NT2/D1 (cell line): Measurements from ENCODE around the gene EFCAB6.

Experiments
- DNase-seq: peaks from one replicate; pipeline ENCODE4 v3.0.0-alpha.2; 2011; ENCODE audit warnings: low read depth, low spot score
- H3K27me3 ChIP-seq: 2 replicates; pipeline ENCODE4 v1.6.0; 2011; ENCODE audit warnings: mild to moderate bottlenecking; ENCODE audit not compliant: insufficient read length, insufficient read depth
- H3K36me3 ChIP-seq: 2 replicates; pipeline ENCODE4 v1.6.1; 2011; ENCODE audit warnings: mild to moderate bottlenecking, low read length, mixed read lengths; ENCODE audit not compliant: insufficient read depth, insufficient read length
- H3K4me1 ChIP-seq: 2 replicates; pipeline ENCODE4 v1.5.1; 2011; ENCODE audit not compliant: insufficient read depth, insufficient read length
- H3K4me3 ChIP-seq: 2 replicates; pipeline ENCODE4 v1.5.1; 2011; ENCODE audit warnings: low read depth; ENCODE audit not compliant: insufficient read length
- H3K9ac ChIP-seq: 2 replicates; pipeline ENCODE4 v1.6.0; 2011; ENCODE audit warnings: low read depth; ENCODE audit not compliant: insufficient read length
- H3K9me3 ChIP-seq: 2 replicates; pipeline ENCODE4 v1.5.1; 2011; ENCODE audit warnings: mild to moderate bottlenecking, low read length; ENCODE audit not compliant: insufficient read depth
- SUZ12 ChIP-seq: IDR thresholded peaks from 2 replicates; pipeline ENCODE4 v1.6.1; 2011; ENCODE audit not compliant: insufficient read length, insufficient read depth; ENCODE audit errors: extremely low read depth
- YY1 ChIP-seq: IDR thresholded peaks from 2 replicates; pipeline ENCODE4 v1.6.1; 2011; ENCODE audit not compliant: insufficient read length, insufficient read depth
- ZNF274 ChIP-seq: IDR thresholded peaks from 2 replicates; pipeline ENCODE4 v1.6.1; 2011; ENCODE audit warnings: mild to moderate bottlenecking, low read depth, low read length

EFCAB6 gene

GRCh38 chr22:43511276-43511910, 300.7 kb downstream of the EFCAB6 start:
- Histone ChIP-seq H3K36me3 (no peaks in the 10 kb centered on the region), H3K27me3 (no peaks in the 10 kb centered on the region), H3K4me1 (peaks cover 6% of the 10 kb centered on the region), H3K4me3 (no peak overlapping the region), H3K9me3 (no peaks in the 10 kb centered on the region), H3K9ac (no peak overlapping the region)
- no peak for DNase-seq
- TF ChIP-seq YY1 = no peak
- no peak for TF ChIP-seq ZNF274
- TF ChIP-seq SUZ12 = no peak

GRCh38 chr22:43510281-43511070, 301.6 kb downstream of the EFCAB6 start:
- DNase-seq = no peak
- Histone ChIP-seq H3K4me1 (peaks cover 10% of the 10 kb centered on the region), H3K27me3 (no peaks in the 10 kb centered on the region), H3K9me3 (no peaks in the 10 kb centered on the region), H3K36me3 (no peaks in the 10 kb centered on the region), H3K9ac (no peak overlapping the region), H3K4me3 (no peak overlapping the region)
- TF ChIP-seq SUZ12 = no peak

- no peak overlapping the region for H3K9ac ChIP-seq
- H3K4me1 ChIP-seq = peaks cover 10% of the 10 kb centered on the region
- H3K4me3 ChIP-seq = no peak overlapping the region
- no peak for TF ChIP-seq YY1
- TF ChIP-seq SUZ12 = no peak
- TF ChIP-seq ZNF274 = no peak
- no peaks in the 10 kb centered on the region for H3K27me3 ChIP-seq
- H3K9me3 ChIP-seq = no peaks in the 10 kb centered on the region
- no peaks in the 10 kb centered on the region for H3K36me3 ChIP-seq
- no peak for DNase-seq
Observed at GRCh38 chr22:43509337-43509736, 302.8 kb downstream of the EFCAB6 start.

GRCh38 chr22:43508489-43508888, 303.6 kb downstream of the EFCAB6 start:
- Histone ChIP-seq H3K36me3 (no peaks in the 10 kb centered on the region), H3K4me1 (peaks cover 10% of the 10 kb centered on the region), H3K4me3 (no peak overlapping the region), H3K9ac (no peak overlapping the region), H3K27me3 (no peaks in the 10 kb centered on the region), H3K9me3 (no peaks in the 10 kb centered on the region)
- TF ChIP-seq YY1 (no peak), ZNF274 (no peak), SUZ12 (no peak)
- no peak for DNase-seq

GRCh38 chr22:43507235-43507634, 304.9 kb downstream of the EFCAB6 start:
- peaks cover 10% of the 10 kb centered on the region for H3K4me1 ChIP-seq

GRCh38 chr22:43506487-43506886, 305.6 kb downstream of the EFCAB6 start:
- Histone ChIP-seq H3K9ac (no peak overlapping the region), H3K9me3 (no peaks in the 10 kb centered on the region), H3K4me1 (peaks cover 10% of the 10 kb centered on the region), H3K4me3 (no peak overlapping the region), H3K27me3 (no peaks in the 10 kb centered on the region), H3K36me3 (no peaks in the 10 kb centered on the region)
- no peak for DNase-seq
- TF ChIP-seq YY1 (no peak), ZNF274 (no peak), SUZ12 (no peak)

More at GRCh38 chr22:43507235-43507634, 304.9 kb downstream of the EFCAB6 start:
- H3K9ac ChIP-seq = no peak overlapping the region
- no peaks in the 10 kb centered on the region for H3K27me3 ChIP-seq
- TF ChIP-seq SUZ12 (no peak), YY1 (no peak), ZNF274 (no peak)
- H3K9me3 ChIP-seq = no peaks in the 10 kb centered on the region
- no peak for DNase-seq
- H3K4me3 ChIP-seq = no peak overlapping the region
- no peaks in the 10 kb centered on the region for H3K36me3 ChIP-seq

GRCh38 chr22:43505896-43506295, 306.2 kb downstream of the EFCAB6 start:
- H3K9ac ChIP-seq = no peak overlapping the region
- no peaks in the 10 kb centered on the region for H3K27me3 ChIP-seq
- H3K9me3 ChIP-seq = no peaks in the 10 kb centered on the region
- H3K36me3 ChIP-seq = no peaks in the 10 kb centered on the region
- DNase-seq = no peak
- peaks cover 9% of the 10 kb centered on the region for H3K4me1 ChIP-seq
- TF ChIP-seq YY1 (no peak), ZNF274 (no peak), SUZ12 (no peak)
- H3K4me3 ChIP-seq = no peak overlapping the region
